Activated T-cell treated with anti-CD3 and anti-CD28 coated beads, Interleukin-2, amount 50 U/mL, for 4 hours (primary cell): ENCODE results near the gene TRIM65. TPM values are rescaled to one million over a fixed set of nuclear protein-coding genes. Genes with fewer than 3 reads are reported as not detected.

Source experiments
- ATAC-seq, 2 donors: fragments of 200-7000 bp; cut with Tn5 transposase; one replicate each; pipeline ENCODE4 v1.10.0; 2021
- DNase-seq: peaks from one replicate; pipeline ENCODE4 v3.0.0-alpha.2; 2020
- H3K27me3 Mint-ChIP-seq: one replicate; pipeline ENCODE4 v1.8.0; 2021; ENCODE audit warnings: low read depth, mixed read lengths
- H3K36me3 Mint-ChIP-seq: one replicate; pipeline ENCODE4 v1.8.0; 2022; ENCODE audit warnings: mixed read lengths; ENCODE audit not compliant: insufficient read depth
- H3K4me1 Mint-ChIP-seq: one replicate; pipeline ENCODE4 v1.8.0; 2021; ENCODE audit warnings: low read depth, mixed read lengths
- H3K4me3 Mint-ChIP-seq: one replicate; pipeline ENCODE4 v1.8.0; 2021; ENCODE audit warnings: mild to moderate bottlenecking, moderate library complexity, mixed read lengths
- H3K9me3 Mint-ChIP-seq: one replicate; pipeline ENCODE4 v1.8.0; 2021; ENCODE audit warnings: mixed read lengths
- total RNA-seq, 3 donors: library from RNA; stranded (reverse); gene quantifications; one replicate each; pipeline ENCODE4 v1.2.1, GENCODE V29; 2021

TRIM65 gene
- total RNA-seq, 3 donors from 2014 or later = 35.3 to 46.9 (median 43.7) TPM

- ATAC-seq = no peak
- Mint-ChIP-seq H3K9me3 (no peaks in the 10 kb centered on the region), H3K4me1 (no peaks in the 10 kb centered on the region)
These were observed 26.5 kb upstream of the TRIM65 start for GRCh38 chr17:75922963-75923874.

GRCh38 chr17:75922173-75922961 lies 25.6 kb upstream of the TRIM65 start:
- H3K4me1 Mint-ChIP-seq = no peaks in the 10 kb centered on the region
- no peak for ATAC-seq
- no peaks in the 10 kb centered on the region for H3K9me3 Mint-ChIP-seq
- DNase-seq = no peak
- H3K27me3 Mint-ChIP-seq = no peaks in the 10 kb centered on the region
- no peak overlapping the region for H3K4me3 Mint-ChIP-seq
- peaks cover 6% of the 10 kb centered on the region for H3K36me3 Mint-ChIP-seq

More at GRCh38 chr17:75922963-75923874, 26.5 kb upstream of the TRIM65 start:
- no peak overlapping the region for H3K4me3 Mint-ChIP-seq
- no peaks in the 10 kb centered on the region for H3K27me3 Mint-ChIP-seq
- peaks cover 6% of the 10 kb centered on the region for H3K36me3 Mint-ChIP-seq
- DNase-seq = no peak

GRCh38 chr17:75921596-75921995 lies 24.8 kb upstream of the TRIM65 start:
- no peaks in the 10 kb centered on the region for H3K9me3 Mint-ChIP-seq
- H3K4me1 Mint-ChIP-seq = peaks cover 3% of the 10 kb centered on the region
- H3K36me3 Mint-ChIP-seq = peaks cover 6% of the 10 kb centered on the region
- H3K4me3 Mint-ChIP-seq = no peak overlapping the region
- DNase-seq (no peak), ATAC-seq (no peak)
- no peaks in the 10 kb centered on the region for H3K27me3 Mint-ChIP-seq

GRCh38 chr17:75920045-75920560 lies 23.4 kb upstream of the TRIM65 start:
- Mint-ChIP-seq H3K4me3 (no peak overlapping the region), H3K4me1 (peaks cover 3% of the 10 kb centered on the region), H3K9me3 (no peaks in the 10 kb centered on the region), H3K36me3 (peaks cover 4% of the 10 kb centered on the region), H3K27me3 (no peaks in the 10 kb centered on the region)
- no peak for DNase-seq
- ATAC-seq = no peak

GRCh38 chr17:75919611-75920010 lies 22.9 kb upstream of the TRIM65 start:
- no peaks in the 10 kb centered on the region for H3K27me3 Mint-ChIP-seq
- no peak overlapping the region for H3K4me3 Mint-ChIP-seq
- H3K9me3 Mint-ChIP-seq = no peaks in the 10 kb centered on the region
- H3K4me1 Mint-ChIP-seq = peaks cover 3% of the 10 kb centered on the region
- H3K36me3 Mint-ChIP-seq = peaks cover 4% of the 10 kb centered on the region
- no peak for DNase-seq
- no peak for ATAC-seq

- Mint-ChIP-seq H3K4me1 (peaks cover 3% of the 10 kb centered on the region), H3K36me3 (peaks cover 6% of the 10 kb centered on the region), H3K27me3 (no peaks in the 10 kb centered on the region), H3K9me3 (no peaks in the 10 kb centered on the region), H3K4me3 (no peak overlapping the region)
- DNase-seq = no peak
- no peak for ATAC-seq
These were observed 21.2 kb upstream of the TRIM65 start for GRCh38 chr17:75917917-75918445.

- no peak for ATAC-seq
- no peak for DNase-seq
- H3K9me3 Mint-ChIP-seq = no peaks in the 10 kb centered on the region
- H3K36me3 Mint-ChIP-seq = peaks cover 6% of the 10 kb centered on the region
- H3K4me3 Mint-ChIP-seq = no peak overlapping the region
- no peaks in the 10 kb centered on the region for H3K27me3 Mint-ChIP-seq
- H3K4me1 Mint-ChIP-seq = peaks cover 3% of the 10 kb centered on the region
These were observed 20.6 kb upstream of the TRIM65 start for GRCh38 chr17:75917141-75917916.

- Mint-ChIP-seq H3K27me3 (no peaks in the 10 kb centered on the region), H3K4me3 (no peak overlapping the region), H3K36me3 (peaks cover 4% of the 10 kb centered on the region), H3K9me3 (no peaks in the 10 kb centered on the region), H3K4me1 (peaks cover 3% of the 10 kb centered on the region)
- DNase-seq (no peak), ATAC-seq (no peak)
These were observed 18.5 kb upstream of the TRIM65 start for GRCh38 chr17:75915268-75915667.

- H3K4me3 Mint-ChIP-seq = no peak overlapping the region
- ATAC-seq (no peak), DNase-seq (no peak)
- no peaks in the 10 kb centered on the region for H3K27me3 Mint-ChIP-seq
- H3K9me3 Mint-ChIP-seq = no peaks in the 10 kb centered on the region
- peaks cover 4% of the 10 kb centered on the region for H3K36me3 Mint-ChIP-seq
- H3K4me1 Mint-ChIP-seq = peaks cover 6% of the 10 kb centered on the region
These were observed 18.0 kb upstream of the TRIM65 start for GRCh38 chr17:75914643-75915267.

GRCh38 chr17:75913537-75914210 lies 16.9 kb upstream of the TRIM65 start:
- H3K36me3 Mint-ChIP-seq = peaks cover 4% of the 10 kb centered on the region
- H3K4me1 Mint-ChIP-seq = peaks cover 6% of the 10 kb centered on the region
- H3K9me3 Mint-ChIP-seq = no peaks in the 10 kb centered on the region
- no peak for DNase-seq
- no peaks in the 10 kb centered on the region for H3K27me3 Mint-ChIP-seq
- ATAC-seq = no peak
- no peak overlapping the region for H3K4me3 Mint-ChIP-seq

GRCh38 chr17:75910699-75911098 lies 13.9 kb upstream of the TRIM65 start:
- H3K4me1 Mint-ChIP-seq = peaks cover 6% of the 10 kb centered on the region
- H3K9me3 Mint-ChIP-seq = no peaks in the 10 kb centered on the region
- peaks cover 2% of the 10 kb centered on the region for H3K36me3 Mint-ChIP-seq
- DNase-seq (no peak), ATAC-seq (no peak)
- no peaks in the 10 kb centered on the region for H3K27me3 Mint-ChIP-seq
- no peak overlapping the region for H3K4me3 Mint-ChIP-seq

GRCh38 chr17:75909812-75910274 lies 13.1 kb upstream of the TRIM65 start:
- ATAC-seq = no peak
- Mint-ChIP-seq H3K9me3 (no peaks in the 10 kb centered on the region), H3K27me3 (no peaks in the 10 kb centered on the region), H3K36me3 (peaks cover 2% of the 10 kb centered on the region), H3K4me1 (peaks cover 6% of the 10 kb centered on the region), H3K4me3 (no peak overlapping the region)
- DNase-seq = no peak
